Skeletal muscle tissue (tissue), 5 donors: ENCODE results near the gene KIF2C. TPM values are rescaled to one million over a fixed set of nuclear protein-coding genes. Genes with fewer than 3 reads are reported as not detected.
"Not testable (repeated sequence)": the region's sequence is repeated elsewhere in the genome, so short reads cannot be mapped to it uniquely, and the experiment has no call there.

Experiments
- H3K27ac ChIP-seq: one replicate; pipeline ENCODE4 v1.7.0; 2013; ENCODE audit warnings: mild to moderate bottlenecking, low read depth, low read length, inconsistent platforms
- H3K27me3 ChIP-seq, 3 donors: one replicate each; pipeline ENCODE4 v1.7.0; 2013; ENCODE audit warnings: low read length in 3 of 3; ENCODE audit not compliant: control insufficient read depth in 3 of 3, insufficient read depth in 3 of 3
- H3K36me3 ChIP-seq, 3 donors: one replicate each; pipeline ENCODE4 v1.7.0; 2013; ENCODE audit warnings: low read length in 3 of 3; ENCODE audit not compliant: control insufficient read depth in 3 of 3, insufficient read depth in 3 of 3
- H3K4me1 ChIP-seq, 3 donors: one replicate each; pipeline ENCODE4 v1.7.0; 2013; ENCODE audit warnings: low read length in 3 of 3, mild to moderate bottlenecking in 3 of 3; ENCODE audit not compliant: control insufficient read depth in 3 of 3, insufficient read depth in 3 of 3
- H3K4me3 ChIP-seq, 3 donors: one replicate each; pipeline ENCODE4 v1.7.0; 2013; ENCODE audit warnings: low read length in 3 of 3
- H3K9ac ChIP-seq, 3 donors: one replicate each; pipeline ENCODE4 v1.7.0; 2013; ENCODE audit warnings: low read length in 3 of 3, mild to moderate bottlenecking in 3 of 3, moderate library complexity in 2 of 3, low read depth in 1 of 3
- H3K9me3 ChIP-seq, 3 donors: one replicate each; pipeline ENCODE4 v1.7.0; 2013; ENCODE audit warnings: low read length in 3 of 3; ENCODE audit not compliant: control insufficient read depth in 3 of 3
- small RNA-seq: library from RNA; depleted of rRNA; stranded (forward); fragments of <200 nt; gene quantifications from one replicate; pipeline ENCODE3, GENCODE V24; 2014
- total RNA-seq: library from RNA; depleted of rRNA; stranded (reverse); fragments of >200 nt; gene quantifications from one replicate; pipeline ENCODE4 v1.2.3, GENCODE V29; 2014
- donor health status: Osteomylitis.

The KIF2C gene
- total RNA-seq, 1 donor from 2014 or later, result 4.7 TPM

GRCh38 chr1:44810101-44810761, 70.6 kb downstream of the KIF2C start:
- Histone ChIP-seq H3K27ac (peak overlapping the region; percentile 98), H3K9me3 (no peaks in the 10 kb centered on the region), H3K4me3 (peak overlapping the region in 1 of 3 donors; percentile 22), H3K27me3 (no peaks in the 10 kb centered on the region), H3K36me3 (peaks cover 6 to 13% (median 7%) of the 10 kb centered on the region in 3 donors), H3K4me1 (peaks cover 56 to 82% (median 75%) of the 10 kb centered on the region in 3 donors), H3K9ac (peak overlapping the region in 1 of 3 donors; percentile 85)

DNA sequence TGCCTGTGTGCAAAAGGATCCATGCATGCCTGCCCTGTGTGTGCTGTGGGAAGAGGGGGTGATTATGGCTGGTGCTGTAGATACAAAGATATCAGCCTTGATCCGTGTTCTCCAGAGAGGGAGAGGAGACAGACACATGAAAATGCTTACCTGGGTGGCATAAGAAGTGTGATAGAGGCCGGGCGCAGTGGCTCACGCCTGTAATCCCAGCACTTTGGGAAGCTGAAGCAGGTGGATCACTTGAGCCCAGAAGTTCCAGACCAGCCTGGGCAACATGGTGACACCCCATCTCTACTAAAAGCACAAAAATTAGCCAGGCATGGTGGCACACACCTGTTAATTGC, 71.1 kb downstream of the KIF2C start:
- H3K27me3 ChIP-seq, H3K36me3 ChIP-seq, H3K9me3 ChIP-seq, H3K4me3 ChIP-seq: not testable (repeated sequence)
- Histone ChIP-seq H3K27ac (peak overlapping the region; percentile 98), H3K4me1 (peaks cover 55 to 78% (median 70%) of the 10 kb centered on the region in 3 donors), H3K9ac (peak overlapping the region in 1 of 3 donors; percentile 3)

GRCh38 chr1:44811234-44811633, 71.6 kb downstream of the KIF2C start:
- Histone ChIP-seq H3K9me3 (no peaks in the 10 kb centered on the region), H3K4me1 (peaks cover 55 to 73% (median 67%) of the 10 kb centered on the region in 3 donors), H3K27ac (peak overlapping the region; percentile 98), H3K36me3 (peaks cover 0 to 8% (median 2%) of the 10 kb centered on the region in 3 donors), H3K9ac (no peak overlapping the region), H3K27me3 (no peaks in the 10 kb centered on the region), H3K4me3 (no peak overlapping the region)

DNA sequence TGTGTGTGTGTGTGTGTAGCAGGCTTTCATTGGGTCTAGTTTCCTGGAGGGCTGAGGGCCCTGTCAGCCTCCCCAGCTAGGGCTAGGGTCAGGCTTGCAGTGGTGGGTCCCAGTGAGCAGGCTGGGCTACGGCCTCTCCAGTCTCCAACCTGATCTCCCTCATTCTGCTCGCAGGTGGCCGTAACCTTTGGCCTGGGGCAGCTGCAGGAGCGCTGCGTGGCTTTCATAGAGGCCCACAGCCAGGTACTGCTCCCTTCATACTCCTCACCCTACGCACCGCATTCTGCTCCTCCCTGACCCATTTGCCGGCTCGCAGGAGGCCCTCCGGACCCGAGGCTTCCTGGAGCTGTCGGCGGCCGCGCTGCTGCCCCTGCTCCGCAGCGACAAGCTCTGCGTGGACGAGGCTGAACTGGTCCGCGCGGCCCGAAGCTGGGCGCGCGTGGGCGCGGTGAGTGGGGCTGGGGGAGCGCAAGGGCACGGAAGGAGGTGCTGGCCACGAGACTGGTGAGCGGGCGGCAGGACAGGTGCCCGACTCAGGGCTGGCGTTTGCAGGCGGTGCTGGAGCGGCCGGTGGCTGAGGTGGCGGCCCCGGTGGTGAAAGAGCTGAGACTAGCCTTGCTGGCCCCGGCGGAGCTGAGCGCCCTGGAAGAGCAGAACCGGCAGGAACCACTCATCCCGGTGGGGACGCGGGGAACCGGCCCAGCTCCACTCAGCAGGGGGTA, 73.3 kb downstream of the KIF2C start:
- peak overlapping the region; percentile 76 to 87 (median 81) for H3K9ac ChIP-seq
- peaks cover 38 to 55% (median 49%) of the 10 kb centered on the region in 3 donors for H3K4me1 ChIP-seq
- H3K27ac ChIP-seq, result peak overlapping the region; percentile 71
- H3K9me3 ChIP-seq, result no peaks in the 10 kb centered on the region
- no peaks in the 10 kb centered on the region for H3K27me3 ChIP-seq
- H3K36me3 ChIP-seq, result peaks cover 0 to 5% (median 2%) of the 10 kb centered on the region in 3 donors
- peak overlapping the region; percentile 80 to 84 (median 81) for H3K4me3 ChIP-seq

DNA sequence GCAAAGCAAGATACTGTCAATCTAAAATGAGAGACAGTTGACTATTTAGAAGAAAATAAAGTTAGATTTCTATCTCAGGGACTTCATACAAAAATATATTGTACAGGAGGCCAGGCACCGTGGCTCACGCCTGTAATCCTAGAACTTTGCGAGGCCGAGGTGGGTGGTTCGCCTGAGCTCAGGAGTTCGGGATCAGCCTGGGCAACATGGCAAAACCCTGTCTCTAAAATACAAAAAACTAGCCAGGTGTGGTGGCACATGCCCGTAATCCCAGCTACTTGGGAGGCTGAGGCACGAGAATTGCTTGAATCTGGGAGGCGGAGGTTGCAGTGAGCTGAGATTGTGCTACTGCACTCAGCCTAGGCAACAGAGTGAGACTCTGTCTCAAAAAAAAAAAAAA, 76.3 kb downstream of the KIF2C start:
- H3K9ac ChIP-seq, H3K9me3 ChIP-seq, H3K4me3 ChIP-seq, H3K27ac ChIP-seq, H3K36me3 ChIP-seq, H3K27me3 ChIP-seq: not testable (repeated sequence)
- H3K4me1 ChIP-seq, result peaks cover 18 to 37% (median 28%) of the 10 kb centered on the region in 3 donors

DNA sequence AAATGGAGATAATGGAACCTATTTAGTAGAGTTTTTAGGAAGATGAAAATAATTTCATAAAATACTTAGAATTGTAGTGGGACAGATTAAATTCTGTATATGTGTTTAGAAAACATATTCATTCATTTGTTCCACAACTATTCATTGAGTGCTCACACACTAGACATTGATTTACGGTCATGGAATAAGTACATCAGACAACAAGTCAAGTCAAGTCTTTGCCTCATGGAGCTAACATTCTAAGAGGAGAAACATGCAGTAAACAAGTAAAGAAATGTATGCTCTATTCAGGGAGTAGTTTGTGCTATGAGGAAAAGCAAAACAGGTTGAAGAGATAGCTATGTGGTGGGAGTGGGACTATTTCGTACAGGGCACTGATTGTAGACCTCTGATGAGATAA, 77.7 kb downstream of the KIF2C start:
- no peak overlapping the region for H3K4me3 ChIP-seq
- H3K9ac ChIP-seq, result no peak overlapping the region
- peaks cover 17 to 31% (median 17%) of the 10 kb centered on the region in 3 donors for H3K4me1 ChIP-seq
- no peaks in the 10 kb centered on the region for H3K27me3 ChIP-seq
- H3K27ac ChIP-seq, result no peak overlapping the region
- H3K36me3 ChIP-seq, result peaks cover 0 to 3% (median 2%) of the 10 kb centered on the region in 3 donors
- H3K9me3 ChIP-seq, result no peaks in the 10 kb centered on the region

Small RNA genes lying within 50 kb of the gene (small RNA-seq; reads per million reads assigned to genes)
- gene RNU5D-1 (24.5 reads per million, percentile 94 among the genes with 10 or more reads in this experiment), gene RNU5F-1 (5.4 reads per million, percentile 90 among the genes with 10 or more reads in this experiment), gene SNORD38A (64.6 reads per million, percentile 96 among the genes with 10 or more reads in this experiment), gene SNORD38B (not detected), gene SNORD46 (1,797 reads per million, percentile 99 among the genes with 10 or more reads in this experiment), gene SNORD55 (not detected)

Other genes starting within 250 kb of the KIF2C start
- 3.1 TPM for gene TMEM53, start 65.4 kb upstream of the KIF2C start, total RNA-seq
- gene ARMH1, start 65.1 kb upstream of the KIF2C start, total RNA-seq, result 0.52 TPM
- gene RNU5D-1, start 8.7 kb upstream of the KIF2C start, total RNA-seq, result not detected
- 1,786 TPM for gene RPS8, start 35.7 kb downstream of the KIF2C start, total RNA-seq
- not detected for gene BEST4, start 48.3 kb downstream of the KIF2C start, total RNA-seq
- 6.8 TPM for gene PLK3, start 60.5 kb downstream of the KIF2C start, total RNA-seq
- not detected for gene DYNLT4, start 67.5 kb downstream of the KIF2C start, total RNA-seq
- gene BTBD19, start 68.7 kb downstream of the KIF2C start, total RNA-seq, result 5.7 TPM
- 1.6 TPM for gene PTCH2, start 103.4 kb downstream of the KIF2C start, total RNA-seq
- gene EIF2B3, start 246.8 kb downstream of the KIF2C start, total RNA-seq, result 34.4 TPM